HepG2 (cell line): Measurements from ENCODE around the gene HEXD. TPM values are rescaled to one million over a fixed set of nuclear protein-coding genes. Genes with fewer than 3 reads are reported as not detected.
A peak's percentile ranks its signal among the peaks of the same experiment; 100 is the strongest.

Experiments used
- ATF5 ChIP-seq: sonication (generic); formaldehyde crosslinking; IDR thresholded peaks from 2 replicates; pipeline ENCODE4 v1.4.0; 2020; ENCODE audit warnings: mild to moderate bottlenecking, low read depth, missing genetic modification reagents
- CCDC6 ChIP-seq: sonication (generic); formaldehyde crosslinking; IDR thresholded peaks from 2 replicates; pipeline ENCODE4 v1.8.1; 2022; ENCODE audit warnings: mild to moderate bottlenecking, missing genetic modification reagents, moderate library complexity
- DDIT3 ChIP-seq: sonication (generic); formaldehyde crosslinking; IDR thresholded peaks from 2 replicates; pipeline ENCODE4 v1.4.0; 2020; ENCODE audit warnings: mild to moderate bottlenecking, missing genetic modification reagents
- HBP1 ChIP-seq: IDR thresholded peaks from 2 replicates; pipeline ENCODE4 v1.6.1; 2016; ENCODE audit warnings: low read depth, control low read depth
- HMGA1 ChIP-seq: sonication (generic); formaldehyde crosslinking; conservative IDR thresholded peaks from 2 replicates; pipeline ENCODE4 v1.4.0; 2020; ENCODE audit warnings: missing genetic modification reagents
- NR1H2 ChIP-seq: sonication (generic); formaldehyde crosslinking; IDR thresholded peaks from 2 replicates; pipeline ENCODE4 v1.8.1; 2022; ENCODE audit warnings: low read depth, missing genetic modification reagents, borderline replicate concordance
- PAWR ChIP-seq: sonication (generic); formaldehyde crosslinking; IDR thresholded peaks from 2 replicates; pipeline ENCODE4 v1.4.0; 2020; ENCODE audit warnings: missing genetic modification reagents, mild to moderate bottlenecking, borderline replicate concordance
- POLR2AphosphoS2 ChIP-seq: IDR thresholded peaks from 2 replicates; pipeline ENCODE4 v1.6.1; 2011; ENCODE audit warnings: low read depth, low read length, improper control_type of control experiment
- ZBTB34 ChIP-seq: sonication (generic); formaldehyde crosslinking; IDR thresholded peaks from 2 replicates; pipeline ENCODE4 v1.8.0; 2022; ENCODE audit warnings: mild to moderate bottlenecking, missing genetic modification reagents
- ZBTB4 ChIP-seq: sonication (generic); formaldehyde crosslinking; IDR thresholded peaks from 2 replicates; pipeline ENCODE4 v1.4.0; 2020; ENCODE audit warnings: missing genetic modification reagents, mild to moderate bottlenecking, borderline replicate concordance
- ZEB1 ChIP-seq: IDR thresholded peaks from 2 replicates; pipeline ENCODE4 v1.6.1; 2012; ENCODE audit warnings: mild to moderate bottlenecking, low read depth, inconsistent platforms; ENCODE audit not compliant: insufficient replicate concordance
- ZNF256 ChIP-seq: sonication (generic); formaldehyde crosslinking; conservative IDR thresholded peaks from 2 replicates; pipeline ENCODE4 v1.4.0; 2020; ENCODE audit warnings: missing genetic modification reagents
- ZNF446 ChIP-seq: sonication (generic); formaldehyde crosslinking; IDR thresholded peaks from 2 replicates; pipeline ENCODE4 v1.5.0; 2020; ENCODE audit warnings: mild to moderate bottlenecking, missing genetic modification reagents
- ZNF644 ChIP-seq: IDR thresholded peaks from 2 replicates; pipeline ENCODE4 v1.6.1; 2016; ENCODE audit warnings: low read depth
- ZNF770 ChIP-seq: sonication (generic); formaldehyde crosslinking; IDR thresholded peaks from 2 replicates; pipeline ENCODE4 v1.5.0; 2020; ENCODE audit warnings: mild to moderate bottlenecking, missing genetic modification reagents
- ZNF790 ChIP-seq: sonication (generic); formaldehyde crosslinking; IDR thresholded peaks from 2 replicates; pipeline ENCODE4 v1.8.0; 2022; ENCODE audit warnings: missing genetic modification reagents, mild to moderate bottlenecking, borderline replicate concordance
- polyA plus RNA-seq, 8 experiments: library from polyadenylated mRNA; depleted of rRNA in 3 of 8; stranded (reverse) in 7 of 8; unstranded in 1 of 8; fragments of >200 nt; fragmentation: Illumina TruSeq in 4 of 8; extraction: Trizol in 4 of 8; gene quantifications; 2 replicates each; pipeline versions ENCODE4 v1.2.1 to v1.2.3, GENCODE V29; 2011 to 2016; ENCODE audit warnings: low read depth in 4 of 8, missing spikeins in 1 of 8, mixed read lengths in 1 of 8; ENCODE audit not compliant: insufficient read depth in 1 of 8
- total RNA-seq, 5 experiments: library from RNA; depleted of rRNA; stranded (reverse); fragments of >200 nt; fragmentation: Illumina TruSeq; extraction: Trizol; gene quantifications; 2 replicates each; pipeline ENCODE4 v1.2.3, GENCODE V29; 2016; ENCODE audit warnings: low read depth in 1 of 5

HEXD gene
- total and polyA plus RNA-seq, 2 of the 13 experiments (the other 11 are each of a cell fraction or from before 2014, with no cell fraction given): 22.3 to 41.8 TPM

GRCh38 chr17:82418001-82418986 lies at the start of gene HEXD, which contains the start of gene OGFOD3 (continued):
- TF ChIP-seq ZBTB34 (CRISPR knock-in tag) (peak; percentile 51; the same call in 1 of the 2 replicates), DDIT3 (no peak), ZNF446 (CRISPR knock-in tag) (peak; percentile 93; the same call in 1 of the 2 replicates), ZBTB4 (CRISPR knock-in tag) (no peak; the same call in 1 of the 2 replicates), ZNF256 (CRISPR knock-in tag) (no peak), ZNF770 (CRISPR knock-in tag) (peak; percentile 55; the same call in 1 of the 2 replicates), POLR2AphosphoS2 (peak; percentile 98; the same call in 1 of the 2 replicates), ZEB1 (no peak), ZNF644 (no peak), HBP1 (CRISPR knock-in tag) (peak; percentile 95), ZNF790 (peak; percentile 66; the same call in 1 of the 2 replicates), PAWR (no peak), NR1H2 (peak; percentile 71; the same call in 1 of the 2 replicates), ATF5 (CRISPR knock-in tag) (no peak), CCDC6 (CRISPR knock-in tag) (peak; percentile 97; the same call in 1 of the 2 replicates), HMGA1 (no peak)
